Gastroesophageal sphincter (tissue), 4 donors: ENCODE results near the gene PLOD1. TPM values are rescaled to one million over a fixed set of nuclear protein-coding genes. Genes with fewer than 3 reads are reported as not detected.
"Not testable (repeated sequence)": the region's sequence is repeated elsewhere in the genome, so short reads cannot be mapped to it uniquely, and the experiment has no call there.

Experiments
- ATAC-seq: fragments of 150-250 bp; one replicate; pipeline ENCODE4 v1.9.1; 2016; ENCODE audit warnings: mild to moderate bottlenecking, moderate library complexity
- H3K27ac ChIP-seq, 4 donors: fragments of 200-600 bp; sonication (generic) in 3 of 4; 1 replicate in 3 of 4; 2 replicates in 1 of 4; pipeline ENCODE4 v1.5.1; 2016 to 2019
- H3K27me3 ChIP-seq: fragments of 200-600 bp; sonication (generic); one replicate; pipeline ENCODE4 v1.5.1; 2019
- H3K36me3 ChIP-seq, 2 donors: fragments of 200-600 bp; sonication (generic); one replicate each; pipeline ENCODE4 v1.5.1; 2019; ENCODE audit warnings: control low read depth in 1 of 2
- H3K4me1 ChIP-seq, 3 donors: fragments of 200-600 bp; sonication (generic); 1 replicate in 2 of 3; 2 replicates in 1 of 3; pipeline ENCODE4 v1.5.1; 2016 to 2019; ENCODE audit warnings: control low read depth in 2 of 3
- H3K4me3 ChIP-seq, 2 donors: fragments of 200-600 bp; sonication (generic); one replicate each; pipeline ENCODE4 v1.5.1; 2019; ENCODE audit warnings: mild to moderate bottlenecking in 1 of 2, moderate library complexity in 1 of 2
- H3K9me3 ChIP-seq, 3 donors: fragments of 200-600 bp; sonication (generic); one replicate each; pipeline ENCODE4 v1.5.1; 2017 to 2019; ENCODE audit warnings: control low read depth in 2 of 3
- CTCF ChIP-seq, 4 experiments: fragments of 200-600 bp in 2 of 4; fragments of 450-650 bp in 2 of 4; sonication (generic) in 1 of 4; IDR thresholded peaks; one replicate each; pipeline ENCODE4 v1.5.1; 2017 to 2019; ENCODE audit warnings: antibody characterized with exemption in 4 of 4, mild to moderate bottlenecking in 2 of 4, moderate library complexity in 2 of 4
- EP300 ChIP-seq: sonication (generic); formaldehyde crosslinking; IDR thresholded peaks from one replicate; pipeline ENCODE4 v1.6.1; 2017; ENCODE audit warnings: antibody characterized with exemption, mild to moderate bottlenecking
- POLR2A ChIP-seq, 2 donors: fragments of 450-650 bp; IDR thresholded peaks; one replicate each; pipeline ENCODE4 v1.6.1; 2017; ENCODE audit warnings: antibody characterized with exemption in 2 of 2, mild to moderate bottlenecking in 2 of 2, moderate library complexity in 1 of 2
- POLR2AphosphoS5 ChIP-seq: sonication (generic); formaldehyde crosslinking; IDR thresholded peaks from one replicate; pipeline ENCODE4 v1.6.1; 2017; ENCODE audit warnings: antibody characterized with exemption
- WGBS, 2 donors: methylation state at CpG; one replicate each; pipeline ENCODE4 v1.1.5; 2018; ENCODE audit warnings: low coverage in 1 of 2; 5-methylcytosine and 5-hydroxymethylcytosine counted together
- total RNA-seq, 4 donors: library from RNA; depleted of rRNA; stranded (reverse); fragments of >200 nt; gene quantifications; one replicate each; pipeline ENCODE4 v1.1.0, GENCODE V29; 2016

The PLOD1 gene
- total RNA-seq, 4 donors from 2014 or later, result 66.5 to 125 (median 70.1) TPM

GRCh38 chr1:11898086-11898785, 36.3 kb upstream of the PLOD1 start:
- H3K27me3 ChIP-seq, result peaks cover 68% of the 10 kb centered on the region
- no peak for ATAC-seq
- WGBS, 2 donors, result 17 to 63% methylated on average over 4 to 14 of the region's 38 CpGs

GRCh38 chr1:11898831-11899467, 35.6 kb upstream of the PLOD1 start:
- Histone ChIP-seq H3K27me3 (peaks cover 61% of the 10 kb centered on the region), H3K27ac (no peak overlapping the region), H3K36me3 (no peaks in the 10 kb centered on the region), H3K4me1 (no peaks in the 10 kb centered on the region), H3K9me3 (no peaks in the 10 kb centered on the region), H3K4me3 (no peak overlapping the region)
- ATAC-seq, result no peak
- no peak for TF ChIP-seq CTCF (IDR thresholded peaks at IDR 0.05)
- TF ChIP-seq EP300, result no peak
- no peak for TF ChIP-seq POLR2AphosphoS5
- TF ChIP-seq POLR2A (IDR thresholded peaks at IDR 0.05), result no peak
- 46% methylated on average over 4 of the region's 26 CpGs; no CpG with 5 or more reads in 1 of the 2 donors for WGBS, 2 donors

More at GRCh38 chr1:11898086-11898785, 36.3 kb upstream of the PLOD1 start:
- Histone ChIP-seq H3K9me3 (no peaks in the 10 kb centered on the region), H3K4me3 (no peak overlapping the region), H3K36me3 (no peaks in the 10 kb centered on the region), H3K27ac (no peak overlapping the region), H3K4me1 (no peaks in the 10 kb centered on the region)
- TF ChIP-seq POLR2A (IDR thresholded peaks at IDR 0.05) (no peak), EP300 (no peak), CTCF (IDR thresholded peaks at IDR 0.05) (no peak), POLR2AphosphoS5 (no peak)

GRCh38 chr1:11901446-11901845, 33.1 kb upstream of the PLOD1 start:
- not testable (repeated sequence) for H3K4me1 ChIP-seq, H3K9me3 ChIP-seq, H3K4me3 ChIP-seq, ATAC-seq, H3K27ac ChIP-seq, H3K36me3 ChIP-seq
- 55 to 60% methylated on average over 5 to 8 of the region's 9 CpGs for WGBS, 2 donors
- H3K27me3 ChIP-seq, result peaks cover 39% of the 10 kb centered on the region

- H3K36me3 ChIP-seq, result no peaks in the 10 kb centered on the region
- no peaks in the 10 kb centered on the region for H3K9me3 ChIP-seq
- H3K27me3 ChIP-seq, result peaks cover 23% of the 10 kb centered on the region
- WGBS, 2 donors, result 100% methylated on average over 1 of the region's 1 CpG
- no peak overlapping the region for H3K27ac ChIP-seq
- H3K4me3 ChIP-seq, result no peak overlapping the region
- no peak for ATAC-seq
- no peak for TF ChIP-seq EP300
- TF ChIP-seq CTCF (IDR thresholded peaks at IDR 0.05), result no peak
- TF ChIP-seq POLR2AphosphoS5, result no peak
- no peak for TF ChIP-seq POLR2A (IDR thresholded peaks at IDR 0.05)
- no peaks in the 10 kb centered on the region for H3K4me1 ChIP-seq
Measured at GRCh38 chr1:11903210-11903609, 31.3 kb upstream of the PLOD1 start.

- not testable (repeated sequence) for H3K27ac ChIP-seq, H3K36me3 ChIP-seq, H3K4me3 ChIP-seq, ATAC-seq, H3K4me1 ChIP-seq, H3K9me3 ChIP-seq
- H3K27me3 ChIP-seq, result peaks cover 14% of the 10 kb centered on the region
- 90 to 92% methylated on average over 2 to 3 of the region's 5 CpGs for WGBS, 2 donors
Measured at GRCh38 chr1:11904156-11904555, 30.4 kb upstream of the PLOD1 start.

- TF ChIP-seq POLR2A (IDR thresholded peaks at IDR 0.05) (no peak), CTCF (IDR thresholded peaks at IDR 0.05) (no peak), POLR2AphosphoS5 (no peak)
- no peak for ATAC-seq
- no peak overlapping the region for H3K4me3 ChIP-seq
- no peak overlapping the region for H3K27ac ChIP-seq
- peaks cover 5% of the 10 kb centered on the region for H3K27me3 ChIP-seq
- H3K4me1 ChIP-seq, result peaks cover 0 to 10% (median 0%) of the 10 kb centered on the region in 3 donors
- H3K36me3 ChIP-seq, result no peaks in the 10 kb centered on the region
- 89 to 93% methylated on average over 3 to 4 of the region's 5 CpGs for WGBS, 2 donors
- H3K9me3 ChIP-seq, result no peaks in the 10 kb centered on the region
Measured at GRCh38 chr1:11904978-11905377, 29.5 kb upstream of the PLOD1 start.
